ENCODE results near the gene FARS2. TPM values are rescaled to one million over a fixed set of nuclear protein-coding genes. Genes with fewer than 3 reads are reported as not detected.

FARS2 gene
- total and polyA plus RNA-seq, 9 of the 15 experiments (the other 6 are each of a cell fraction or from before 2014, with no cell fraction given): 16.5 to 62.2 (median 27.0) TPM

DNA sequence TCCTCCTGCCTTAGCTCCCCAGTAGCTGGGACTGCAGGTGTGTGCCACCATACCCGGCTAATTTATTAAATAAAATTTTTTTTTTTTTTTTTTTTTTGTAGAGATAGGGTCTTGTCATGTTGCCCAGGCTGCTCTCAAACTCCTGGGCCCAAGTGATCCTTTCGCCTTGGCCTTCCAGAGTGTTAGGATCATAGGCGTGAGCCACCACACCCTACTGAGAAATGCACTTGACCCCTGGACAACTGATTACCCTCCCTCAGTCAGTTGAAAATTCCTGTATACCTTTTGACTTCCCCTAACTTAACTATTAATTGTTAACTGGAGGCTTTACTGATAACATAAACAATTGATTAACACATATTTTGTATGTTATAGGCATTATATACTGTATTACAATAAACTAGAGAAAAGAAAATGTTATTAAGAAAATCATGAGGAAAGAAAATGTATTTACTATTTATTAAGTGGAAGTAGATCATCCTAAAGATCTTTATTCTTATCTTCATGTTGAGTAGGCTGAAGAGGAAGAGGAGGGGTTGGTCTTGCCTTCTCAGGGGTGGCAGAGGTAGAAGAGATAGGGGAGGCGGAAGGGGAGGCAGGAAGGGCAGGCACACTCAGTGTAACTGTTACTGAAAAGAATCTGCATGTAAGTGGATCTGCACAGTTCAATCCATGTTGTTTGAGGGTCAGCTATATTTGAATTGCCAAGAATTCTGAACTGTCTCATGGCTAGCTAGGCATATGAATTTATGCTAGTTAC is 104.3 kb downstream of the FARS2 start:
- ChIA-PET POLR2A (interaction anchor here (0.6 to 1.2 kb wide), 4 partner anchors 14 to 661 kb away, joined by 3 to 4 read pairs (median 4); no protein-coding TSS in a partner anchor), CTCF (ENCODE audit: low intra/inter-chr PET ratio) (no interaction called here)
- H3K9ac ChIP-seq (ENCODE audit: insufficient read depth in 1 of 2, low read depth in 2 of 2, low read length in 2 of 2): no peak overlapping the region
- H3K9me3 ChIP-seq (replicated peaks; ENCODE audit: control insufficient read depth, insufficient read depth, low read depth, low read length): no peaks in the 10 kb centered on the region
- no TSS peak for BruUV-seq (replicated peaks)
- DNase-seq (ENCODE audit: extremely low read depth in 1 of 4, low spot score in 3 of 4) (peak in 1 of 4 experiments; percentile 35), FAIRE-seq (no peak), ATAC-seq (peak; percentile 66; the same call in 2 of the 3 replicates)
- no peak overlapping the region for H2AFZ ChIP-seq (ENCODE audit: low read depth, low read length)
- no peak for TF ChIP-seq KDM2B (CRISPR knock-in tag; IDR thresholded peaks at IDR 0.05)
- TF ChIP-seq, protein P1, sequence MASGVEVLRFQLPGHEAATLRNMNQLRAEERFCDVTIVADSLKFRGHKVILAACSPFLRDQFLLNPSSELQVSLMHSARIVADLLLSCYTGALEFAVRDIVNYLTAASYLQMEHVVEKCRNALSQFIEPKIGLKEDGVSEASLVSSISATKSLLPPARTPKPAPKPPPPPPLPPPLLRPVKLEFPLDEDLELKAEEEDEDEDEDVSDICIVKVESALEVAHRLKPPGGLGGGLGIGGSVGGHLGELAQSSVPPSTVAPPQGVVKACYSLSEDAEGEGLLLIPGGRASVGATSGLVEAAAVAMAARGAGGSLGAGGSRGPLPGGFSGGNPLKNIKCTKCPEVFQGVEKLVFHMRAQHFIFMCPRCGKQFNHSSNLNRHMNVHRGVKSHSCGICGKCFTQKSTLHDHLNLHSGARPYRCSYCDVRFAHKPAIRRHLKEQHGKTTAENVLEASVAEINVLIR (CRISPR knock-in tag; IDR thresholded peaks at IDR 0.05): no peak
- no peak for TF ChIP-seq MTA3 (IDR thresholded peaks at IDR 0.05; ENCODE audit: borderline replicate concordance)
- TF ChIP-seq ZKSCAN3 (CRISPR knock-in tag; IDR thresholded peaks at IDR 0.05): no peak
- no peak for TF ChIP-seq ZNF224 (CRISPR knock-in tag; IDR thresholded peaks at IDR 0.05)
- no peak for TF ChIP-seq CSDE1 (IDR thresholded peaks at IDR 0.05)
- TF ChIP-seq KAT2B (IDR thresholded peaks at IDR 0.05; ENCODE audit: low read depth, low read length): no peak
- TF ChIP-seq, protein P2, sequence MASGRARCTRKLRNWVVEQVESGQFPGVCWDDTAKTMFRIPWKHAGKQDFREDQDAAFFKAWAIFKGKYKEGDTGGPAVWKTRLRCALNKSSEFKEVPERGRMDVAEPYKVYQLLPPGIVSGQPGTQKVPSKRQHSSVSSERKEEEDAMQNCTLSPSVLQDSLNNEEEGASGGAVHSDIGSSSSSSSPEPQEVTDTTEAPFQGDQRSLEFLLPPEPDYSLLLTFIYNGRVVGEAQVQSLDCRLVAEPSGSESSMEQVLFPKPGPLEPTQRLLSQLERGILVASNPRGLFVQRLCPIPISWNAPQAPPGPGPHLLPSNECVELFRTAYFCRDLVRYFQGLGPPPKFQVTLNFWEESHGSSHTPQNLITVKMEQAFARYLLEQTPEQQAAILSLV (tag; IDR thresholded peaks at IDR 0.05): no peak
- TF ChIP-seq SMAD3 (CRISPR knock-in tag; conservative IDR thresholded peaks at IDR 0.05): no peak
- TF ChIP-seq PPARD (CRISPR knock-in tag; IDR thresholded peaks at IDR 0.05): no peak
- TF ChIP-seq STAT5A (IDR thresholded peaks at IDR 0.05; ENCODE audit: borderline replicate concordance, low read length): no peak
- no peak for TF ChIP-seq TEAD1 (CRISPR knock-in tag; IDR thresholded peaks at IDR 0.05)
- H3K4me1 ChIP-seq (replicated peaks in 1 of 2; ENCODE audit: control insufficient read depth in 2 of 2, insufficient read depth in 2 of 2, low read length in 2 of 2): peaks cover 3 to 6% of the 10 kb centered on the region in 2 experiments; a peak in 2 of 5 replicates
- no peak overlapping the region for H3K4me2 ChIP-seq (ENCODE audit: insufficient read depth, low read length)
- H4K20me1 ChIP-seq (replicated peaks; ENCODE audit: control insufficient read depth, insufficient read depth, low read length): no peaks in the 10 kb centered on the region
- no peak overlapping the region for H3K27ac ChIP-seq (ENCODE audit: extremely low read depth, low read depth, low read length)
- no peaks in the 10 kb centered on the region for H3K9me1 ChIP-seq (ENCODE audit: control insufficient read depth, insufficient read depth, low read length)
- 0 out of 3 replicates have a peak, but pooled peaks cover 3% of the 10 kb centered on the region for H3K36me3 ChIP-seq (ENCODE audit: control insufficient read depth, insufficient read depth, low read length)
- H3K27me3 ChIP-seq (ENCODE audit: control insufficient read depth in 2 of 2, insufficient read depth in 2 of 2, low read length in 2 of 2): no peaks in the 10 kb centered on the region
- intact Hi-C loops (cut with micrococcal nuclease): no loop called here
- no peak overlapping the region for H3K4me3 ChIP-seq
- 31% methylated on average over 3 of the region's 4 CpGs for WGBS (ENCODE audit: insufficient coverage, low coverage, missing lambda C conversion rate)
- H3K79me2 ChIP-seq (ENCODE audit: control insufficient read depth, insufficient read depth, low read length): no peaks in the 10 kb centered on the region
- in situ Hi-C loops (cut with MboI): no loop called here
